GM21447 (cell line): ENCODE results near the gene RASA3.
A peak's percentile ranks its signal among the peaks of the same experiment; 100 is the strongest.

ENCODE experiments used
- ATAC-seq: cut with Tn5 transposase; IDR thresholded peaks from one replicate; pipeline ENCODE4 v1.9.1; 2021; ENCODE audit not compliant: unreplicated experiment

Gene RASA3

DNA sequence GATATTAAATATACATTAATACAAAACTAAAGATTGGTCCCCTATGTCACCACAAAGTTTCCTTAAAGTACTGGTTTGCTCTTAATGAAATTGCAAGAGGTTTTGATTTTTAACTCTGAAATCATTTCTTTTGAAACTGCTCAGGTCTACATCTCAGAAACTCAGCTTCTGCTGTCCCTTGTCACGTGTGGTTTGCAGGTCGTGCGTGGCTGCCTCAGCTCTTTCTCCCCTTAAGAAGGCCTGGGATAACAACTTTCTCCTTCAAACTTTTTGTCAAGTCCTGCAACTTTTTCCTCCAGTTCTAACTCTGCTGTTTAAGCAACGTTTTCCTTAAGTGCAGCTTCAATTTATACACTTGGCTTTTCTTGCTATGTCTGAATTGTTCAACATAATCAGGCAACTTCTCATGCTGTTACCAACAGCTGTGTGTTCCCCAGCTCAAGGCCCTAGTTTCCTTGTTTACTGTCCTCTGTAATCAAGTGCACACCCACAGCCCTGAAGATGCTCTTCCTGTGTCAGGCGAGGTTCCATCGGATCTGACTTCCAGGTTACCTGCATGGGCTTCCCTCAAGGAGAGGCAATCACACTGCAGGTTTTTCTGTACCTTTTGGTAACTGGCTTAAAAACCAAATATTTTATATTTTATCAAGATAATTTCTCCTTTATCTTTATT, 172.0 kb downstream of the RASA3 start:
- ATAC-seq = no peak

DNA sequence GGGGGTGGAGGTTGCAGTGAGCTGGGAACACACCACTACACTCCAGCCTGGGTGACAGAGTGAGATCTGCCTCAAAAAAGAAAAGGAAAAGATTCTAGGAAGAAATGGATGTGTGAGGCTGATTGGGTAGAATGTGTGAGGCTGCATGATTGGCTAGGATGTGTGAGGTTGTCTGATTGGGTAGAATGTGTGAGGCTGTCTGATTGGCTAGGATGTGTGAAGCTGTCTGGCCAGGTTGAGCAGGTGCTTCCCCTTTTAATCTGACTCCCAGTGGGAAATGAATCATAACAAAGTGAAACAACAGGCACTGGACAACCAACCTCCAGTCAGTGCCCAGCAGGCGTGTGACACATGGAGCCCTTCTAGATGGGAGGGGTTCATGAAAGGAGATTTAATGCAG, 173.2 kb downstream of the RASA3 start:
- no peak for ATAC-seq

DNA sequence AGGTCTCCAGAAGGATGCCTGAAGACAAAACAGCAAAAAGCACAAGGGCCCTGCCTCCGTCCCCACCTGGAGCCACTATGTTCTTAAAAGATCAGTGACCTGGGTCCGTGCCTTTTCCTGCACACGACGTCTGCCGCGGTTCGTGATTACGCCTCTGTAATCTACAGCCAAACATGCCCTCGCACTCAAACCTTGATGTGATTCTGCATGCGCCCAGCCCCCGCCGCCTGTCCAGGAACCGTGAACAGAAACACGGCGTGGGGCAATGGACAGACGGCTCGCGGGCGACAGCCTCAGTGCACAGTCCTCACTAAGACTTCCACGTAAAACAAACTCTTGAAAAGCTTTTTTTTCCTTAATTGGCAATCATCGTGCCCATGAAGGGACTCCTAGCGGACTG, 174.1 kb downstream of the RASA3 start:
- no peak for ATAC-seq

DNA sequence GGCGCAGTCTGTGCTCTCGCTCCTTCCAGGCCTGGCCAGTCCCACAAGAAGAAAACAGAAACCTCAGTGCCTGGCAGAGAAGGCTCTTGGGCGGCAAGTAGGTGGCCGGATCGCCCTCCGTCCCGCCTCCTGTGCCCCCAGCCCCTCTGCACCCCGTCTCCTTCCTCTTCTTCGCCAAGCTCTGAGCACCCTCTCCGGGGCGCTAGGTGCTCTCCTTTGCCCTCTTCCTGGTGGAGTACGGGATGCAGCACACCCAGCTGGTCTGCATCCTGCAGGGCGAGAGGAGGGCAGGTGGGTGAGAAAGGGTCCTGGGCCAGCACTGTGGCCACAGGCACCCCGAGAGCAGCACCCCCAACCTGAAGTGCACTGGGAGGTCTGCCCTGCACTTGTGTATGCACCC, 175.9 kb downstream of the RASA3 start:
- no peak for ATAC-seq

DNA sequence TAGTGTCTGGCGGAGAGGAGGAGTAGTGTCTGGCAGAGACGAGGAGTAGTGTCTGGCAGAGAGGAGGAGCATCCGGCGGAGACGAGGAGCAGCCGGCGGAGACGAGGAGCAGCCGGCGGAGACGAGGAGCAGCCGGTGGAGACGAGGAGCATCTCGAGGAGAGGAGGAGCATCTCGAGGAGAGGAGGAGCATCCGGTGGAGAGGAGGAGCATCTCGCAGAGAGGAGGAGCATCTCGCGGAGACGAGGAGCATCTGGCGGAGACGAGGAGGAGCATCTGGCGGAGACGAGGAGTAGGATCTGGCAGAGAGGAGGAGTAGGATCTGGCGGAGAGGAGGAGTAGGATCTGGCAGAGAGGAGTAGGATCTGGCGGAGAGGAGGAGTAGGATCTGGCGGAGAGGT, 176.7 kb downstream of the RASA3 start:
- ATAC-seq = no peak

DNA sequence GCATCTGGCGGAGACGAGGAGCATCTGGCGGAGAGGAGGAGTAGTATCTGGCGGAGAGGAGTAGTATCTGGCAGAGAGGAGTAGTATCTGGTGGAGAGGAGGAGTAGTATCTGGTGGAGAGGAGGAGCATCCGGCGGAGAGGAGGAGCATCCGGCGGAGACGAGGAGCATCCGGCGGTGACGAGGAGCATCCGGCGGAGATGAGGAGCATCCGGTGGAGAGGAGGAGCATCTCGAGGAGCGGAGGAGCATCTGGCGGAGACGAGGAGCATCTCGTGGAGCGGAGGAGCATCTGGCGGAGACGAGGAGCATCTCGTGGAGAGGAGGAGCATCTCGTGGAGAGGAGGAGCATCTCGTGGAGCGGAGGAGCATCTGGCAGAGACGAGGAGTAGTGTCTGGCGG, 177.2 kb downstream of the RASA3 start:
- ATAC-seq = no peak

DNA sequence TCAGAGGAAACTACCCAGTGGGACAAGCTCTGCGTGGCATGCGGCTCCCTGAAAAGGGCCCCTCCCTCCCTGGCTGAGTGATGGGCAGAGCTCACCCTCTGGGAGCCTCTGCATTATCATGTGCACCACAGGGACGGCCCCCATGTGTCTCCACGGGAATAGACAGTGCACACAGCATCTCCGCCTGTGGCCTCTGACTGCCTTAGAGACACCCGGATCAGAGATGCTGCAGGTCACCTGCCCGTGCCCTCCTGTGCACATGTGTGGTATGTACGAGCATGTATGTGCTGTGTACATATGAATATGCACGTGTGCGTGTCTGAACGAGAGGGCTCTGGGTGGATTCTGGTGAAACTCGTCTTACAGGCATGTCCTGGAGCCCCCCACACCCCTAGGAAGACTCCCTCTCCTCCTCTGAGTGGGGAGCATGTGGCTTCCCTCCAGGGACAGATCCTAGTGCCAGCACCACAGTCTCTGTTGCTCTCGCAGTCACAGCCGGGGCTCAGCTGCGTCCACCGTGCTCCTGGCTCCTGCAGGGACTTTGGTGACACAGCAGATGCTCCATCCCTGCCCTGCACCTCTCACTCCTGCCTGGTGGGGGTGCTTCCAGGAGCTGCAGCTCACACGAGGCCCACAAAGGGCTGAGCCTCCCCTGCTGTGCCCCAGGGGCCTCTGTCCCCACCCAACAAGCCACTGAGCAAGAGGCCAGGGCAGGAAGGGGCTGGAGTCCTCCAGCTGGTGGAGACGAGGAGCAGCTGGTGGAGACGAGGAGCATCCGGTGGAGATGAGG, 178.2 kb downstream of the RASA3 start:
- no peak for ATAC-seq

DNA sequence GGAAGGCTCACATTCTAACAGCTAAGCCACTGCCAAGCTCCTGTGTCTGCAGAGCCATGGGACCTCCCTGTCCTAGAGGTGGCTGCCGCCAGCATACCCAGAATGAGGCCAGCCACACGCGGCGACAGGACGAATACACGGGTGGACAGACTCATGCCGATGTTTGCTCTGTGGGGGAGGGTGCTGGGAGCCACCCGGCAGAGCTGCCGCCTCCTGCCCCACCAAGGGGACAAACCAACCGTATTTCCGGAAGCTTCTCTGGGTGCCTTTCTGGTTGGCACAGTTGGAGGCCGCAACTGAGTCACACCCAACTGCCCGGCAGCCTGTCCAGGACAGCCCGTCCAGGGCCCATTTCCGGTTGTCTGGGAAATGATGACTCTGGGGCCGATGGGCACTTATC, 178.9 kb downstream of the RASA3 start:
- ATAC-seq = no peak

DNA sequence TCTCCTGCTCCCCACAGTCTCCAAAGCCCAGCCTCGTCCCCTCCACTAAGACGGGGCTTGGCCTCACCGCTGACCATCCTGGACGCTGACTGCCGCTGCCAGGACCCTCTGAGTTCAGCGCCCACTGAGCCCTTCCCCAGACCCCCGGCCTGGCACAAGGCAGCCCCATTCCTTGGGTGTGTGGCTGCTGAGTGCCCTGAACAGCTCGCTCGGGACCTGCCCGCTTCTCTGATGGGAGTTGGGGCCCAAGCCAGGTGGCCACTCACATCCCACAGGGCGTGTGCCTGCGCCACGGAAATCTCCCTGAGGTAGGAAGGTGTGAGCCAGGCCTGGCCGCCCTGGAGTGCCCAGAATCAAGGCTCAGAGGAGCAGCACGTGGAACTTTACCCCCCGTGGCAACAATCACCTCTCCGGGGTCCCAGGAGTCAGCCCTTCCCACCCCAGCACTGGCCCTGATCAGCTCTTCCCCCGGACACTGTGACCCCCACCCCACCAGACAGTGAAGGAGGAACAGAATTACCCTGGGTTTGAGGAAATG, 179.4 kb downstream of the RASA3 start:
- ATAC-seq = no peak

DNA sequence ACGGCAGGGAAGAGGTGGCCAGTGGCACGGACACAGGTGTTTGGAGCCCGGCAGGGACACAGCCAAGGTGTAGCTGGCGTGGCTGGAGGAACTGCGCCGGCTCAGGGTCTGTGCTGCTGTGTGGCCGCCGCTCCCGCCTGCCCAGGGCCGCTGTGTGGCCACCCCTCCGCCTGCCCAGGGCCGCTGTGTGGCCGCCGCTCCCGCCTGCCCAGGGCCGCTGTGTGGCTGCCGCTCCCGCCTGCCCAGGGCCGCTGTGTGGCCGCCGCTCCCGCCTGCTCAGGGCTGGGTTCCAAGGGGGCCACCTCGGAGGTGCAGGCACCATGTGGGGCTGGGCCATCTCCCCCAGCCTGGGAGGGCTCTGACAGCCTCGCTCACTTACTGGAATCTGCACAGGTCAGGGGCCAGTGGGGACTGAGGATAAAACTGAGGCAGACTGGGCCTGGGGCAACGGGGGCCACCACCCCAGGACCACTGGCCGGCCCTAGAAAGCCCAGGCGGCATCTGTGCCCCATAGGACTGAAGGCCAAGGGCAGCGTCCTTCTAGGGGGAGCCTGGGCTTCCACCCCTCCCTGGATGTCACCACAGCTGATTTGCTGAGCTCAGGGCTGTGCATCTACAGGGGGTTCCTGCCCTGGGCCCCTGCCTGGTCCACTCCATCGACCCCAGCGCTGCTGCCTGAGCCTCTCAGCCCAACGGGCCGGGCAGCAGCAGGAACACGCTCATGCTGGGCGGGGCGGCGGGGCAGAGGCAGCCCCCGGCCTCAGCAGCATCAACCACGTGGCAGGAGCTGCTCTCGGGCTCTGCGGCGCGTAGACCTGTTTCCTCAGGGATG, 180.1 kb downstream of the RASA3 start:
- ATAC-seq = no peak

DNA sequence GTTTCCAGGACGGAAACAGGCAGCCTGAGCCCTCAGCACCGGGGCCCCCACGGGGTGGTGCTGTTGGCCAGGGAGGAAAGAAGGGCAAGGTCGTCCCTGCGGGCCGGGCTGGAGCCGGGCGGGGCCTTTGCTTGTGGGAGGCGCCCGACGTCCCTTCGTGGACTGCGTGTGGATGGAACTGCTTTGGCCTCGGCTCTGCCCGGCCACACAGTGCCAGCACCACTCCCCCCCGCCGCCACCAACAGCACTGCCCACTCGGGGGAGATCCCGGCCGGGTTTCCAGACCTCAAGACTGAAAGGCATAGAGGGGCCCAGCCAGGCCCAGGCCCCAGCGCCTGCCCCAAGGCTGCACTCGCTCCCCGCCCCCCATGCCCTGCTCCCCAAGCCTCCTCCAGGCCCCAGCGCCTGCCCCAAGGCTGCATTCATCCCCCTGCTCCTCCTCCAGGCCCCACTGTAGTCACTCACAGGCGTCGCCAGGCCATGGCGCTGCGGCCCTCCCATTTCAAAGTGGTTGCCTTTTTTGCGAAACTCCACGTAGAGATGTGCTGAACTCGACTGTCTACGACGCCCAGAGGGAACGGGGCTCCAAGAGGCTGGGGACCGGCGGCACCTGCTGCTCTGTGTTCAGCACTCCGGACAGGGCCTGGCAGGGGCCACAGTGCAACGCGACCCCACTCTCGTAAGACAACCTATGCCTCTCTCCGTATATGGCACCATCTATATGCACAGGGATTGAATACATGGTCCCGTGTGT, 181.0 kb downstream of the RASA3 start:
- ATAC-seq = peak; percentile 74

DNA sequence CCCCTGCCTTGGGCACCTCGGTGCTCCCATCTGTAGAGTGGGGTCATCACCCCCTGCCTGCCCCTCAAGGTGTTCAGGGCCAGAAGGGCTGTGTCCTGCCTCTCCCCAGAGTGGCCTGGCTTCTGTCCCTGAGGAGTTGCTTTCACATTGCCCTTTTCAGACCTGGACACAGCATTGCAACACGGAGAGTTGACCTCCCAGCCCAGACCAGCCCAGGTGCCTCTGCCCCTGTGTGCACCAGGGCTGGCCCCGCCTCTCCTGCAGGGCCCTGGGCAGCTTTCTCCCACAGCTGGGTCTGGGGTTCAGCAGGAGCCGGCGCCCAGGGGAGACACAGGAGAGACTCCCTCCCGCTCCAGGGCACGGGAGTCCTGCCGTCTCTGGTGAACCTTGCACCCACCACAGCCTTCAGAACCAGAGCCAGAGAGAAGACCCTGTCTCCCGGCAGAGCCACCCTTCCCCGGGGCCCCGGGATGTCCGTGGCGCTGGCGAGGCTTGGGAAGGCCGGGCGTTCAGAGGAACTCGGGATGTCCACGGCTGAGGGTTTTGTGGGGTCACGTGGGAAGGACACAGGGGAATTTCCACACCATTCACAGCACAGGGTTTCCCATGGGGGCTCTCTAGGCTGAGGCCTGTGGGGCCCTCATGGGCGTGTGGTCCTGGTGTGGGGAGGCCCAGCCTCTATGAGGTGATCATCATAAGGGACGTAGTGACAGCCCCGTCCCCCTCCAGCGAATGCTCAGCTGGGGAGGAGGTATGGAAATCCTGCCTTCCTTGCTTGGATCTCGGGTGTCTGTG, 181.8 kb downstream of the RASA3 start:
- peak; percentile 24 for ATAC-seq

DNA sequence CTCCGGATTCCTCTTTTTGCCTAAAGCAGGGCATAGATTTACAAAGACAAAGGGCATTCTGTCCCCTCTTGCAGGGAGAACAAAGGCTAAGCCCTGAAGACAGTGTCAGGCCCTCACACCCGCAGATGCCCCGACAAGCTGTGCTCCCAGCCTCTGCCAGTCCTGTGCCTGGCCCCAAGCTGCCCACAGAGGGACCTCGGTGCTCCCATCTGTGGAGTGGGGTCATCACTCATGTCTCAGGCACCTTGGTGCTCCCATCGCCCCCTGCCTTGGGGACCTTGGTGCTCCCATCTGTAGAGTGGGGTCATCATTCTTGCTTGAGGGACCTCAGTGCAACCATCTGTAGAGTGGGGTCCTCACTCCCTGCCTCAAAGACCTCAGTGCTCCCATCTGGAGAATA, 182.9 kb downstream of the RASA3 start:
- no peak for ATAC-seq

DNA sequence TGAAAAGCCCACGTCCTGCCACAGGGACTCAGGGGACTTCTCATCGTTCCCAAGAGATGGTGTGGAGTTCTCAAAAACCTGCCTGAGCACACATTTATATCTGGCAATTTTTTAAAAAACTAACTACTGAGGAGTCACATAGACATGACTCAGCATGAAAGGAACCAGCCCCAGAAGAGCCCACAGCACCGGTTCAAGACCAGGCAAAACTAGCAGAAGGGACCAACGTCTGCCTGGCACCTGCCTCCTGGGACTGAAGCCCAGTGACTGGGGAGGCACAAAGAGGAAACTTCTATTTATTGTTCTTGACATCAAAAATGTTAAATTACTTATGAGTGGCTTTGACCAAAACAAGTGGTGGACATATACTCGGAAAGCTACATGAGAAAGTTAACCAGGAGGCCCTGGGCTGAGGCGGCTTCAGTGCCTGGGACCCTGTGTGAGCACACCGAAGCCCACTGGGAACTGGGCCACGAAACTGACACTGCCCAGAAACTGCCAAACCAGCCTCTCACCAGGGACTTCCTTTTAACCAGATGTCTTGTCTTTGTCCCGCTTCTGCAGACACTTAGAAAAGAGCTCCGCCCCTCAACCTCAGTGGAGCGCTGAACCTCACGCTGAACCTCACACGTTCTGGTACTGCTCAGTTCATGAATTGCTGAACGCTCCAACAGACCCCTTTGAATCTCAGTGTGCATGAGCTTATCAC, 184.2 kb downstream of the RASA3 start:
- no peak for ATAC-seq

DNA sequence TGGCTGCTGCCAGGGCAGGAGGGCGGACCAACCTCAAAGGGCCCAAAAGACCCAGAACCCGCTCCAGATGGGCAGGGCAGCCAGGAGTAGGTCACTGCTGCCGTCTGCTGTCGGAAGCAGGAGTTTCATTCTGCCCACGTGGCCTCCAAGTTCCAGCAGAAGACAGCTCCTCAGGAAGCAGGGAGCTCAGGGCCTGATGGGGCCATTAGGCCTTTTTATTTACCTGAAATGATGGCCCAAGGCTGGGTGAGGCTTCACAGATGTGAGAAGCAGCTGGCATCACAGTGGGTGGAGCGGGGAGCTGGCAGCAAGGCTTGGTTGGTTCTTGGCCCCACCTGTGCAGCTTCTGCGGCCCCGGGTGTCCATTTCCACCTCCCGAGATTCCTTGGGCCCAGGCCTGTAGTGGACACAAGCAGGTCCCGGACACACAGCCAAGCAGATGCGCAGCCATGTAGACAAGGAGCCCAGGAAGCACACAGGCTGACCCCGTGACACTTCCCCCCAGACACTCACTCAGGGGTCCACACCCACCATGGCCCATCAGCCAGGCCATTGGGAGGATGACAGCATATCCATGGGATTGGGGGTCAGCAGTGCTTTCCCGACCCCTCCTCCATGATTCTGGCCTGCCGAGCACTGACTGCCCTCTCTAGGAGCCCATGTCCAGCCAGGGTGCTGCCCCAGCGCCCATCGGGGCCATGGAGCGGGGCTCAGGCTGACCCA, 185.0 kb downstream of the RASA3 start:
- ATAC-seq = no peak

DNA sequence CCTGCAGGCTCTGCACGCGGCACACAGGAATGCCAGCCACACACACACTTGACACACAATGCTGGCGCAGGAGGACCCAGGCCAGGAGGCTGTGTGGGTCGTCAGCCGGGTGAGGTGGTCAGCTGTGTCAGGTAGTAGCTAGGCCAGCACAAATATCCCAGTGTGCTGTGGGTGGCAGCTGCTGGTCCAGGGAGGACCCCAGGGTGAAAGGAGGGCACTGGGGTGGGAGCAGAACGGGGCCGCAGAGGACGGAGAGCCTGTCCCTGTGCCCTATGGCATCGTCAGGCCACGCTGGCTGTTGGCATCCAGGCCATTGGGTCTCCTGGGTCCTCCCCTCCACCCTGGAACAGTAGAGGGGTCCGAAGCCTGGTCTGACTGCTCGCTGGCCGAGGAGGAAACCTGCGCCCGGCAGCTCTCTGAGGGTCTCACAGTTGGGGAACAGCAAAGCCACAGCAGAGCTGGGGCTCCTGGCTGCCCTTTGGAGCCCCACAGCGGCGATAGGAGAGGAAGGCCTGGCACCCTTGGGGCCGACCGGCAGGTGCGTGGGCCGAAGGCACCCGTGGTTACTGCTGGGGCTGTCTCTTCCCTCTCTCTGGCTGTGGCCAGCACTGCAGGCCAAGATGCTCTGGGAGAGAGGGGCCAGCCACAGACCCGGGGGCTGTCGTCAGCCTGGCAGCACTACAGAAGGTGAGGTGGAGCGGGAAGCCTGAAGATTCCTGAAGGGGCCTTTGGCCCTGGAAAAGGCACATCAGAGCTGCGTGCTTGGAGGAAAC, 185.8 kb downstream of the RASA3 start:
- no peak for ATAC-seq

DNA sequence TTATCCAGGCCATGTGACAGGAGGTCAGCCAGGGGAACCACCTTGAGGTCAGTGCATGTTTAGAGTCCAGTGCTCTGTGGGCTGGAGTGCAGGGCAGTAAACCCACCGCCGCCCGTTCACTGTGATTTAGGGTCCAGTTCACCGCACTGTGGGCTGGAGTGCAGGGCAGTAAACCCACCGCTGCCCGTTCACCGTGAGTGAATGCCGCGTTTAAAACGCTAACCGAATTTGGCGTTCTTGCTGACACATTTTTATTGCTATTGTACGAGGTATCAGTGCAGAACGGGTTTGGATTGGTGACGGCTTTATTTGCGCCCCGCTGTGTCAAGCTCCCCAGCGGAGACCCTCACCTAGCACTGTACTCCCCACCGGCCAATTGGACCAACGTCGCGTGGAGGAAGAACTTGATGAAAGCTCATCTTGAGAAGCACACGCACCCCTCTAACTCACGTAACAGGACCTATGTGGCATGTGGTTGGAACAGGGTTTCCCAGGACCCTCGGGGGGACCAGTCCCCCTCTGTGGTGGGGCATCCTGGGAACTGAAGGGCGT, 186.5 kb downstream of the RASA3 start:
- no peak for ATAC-seq
